Activated CD4-positive, alpha-beta T cell treated with anti-CD3 and anti-CD28 coated beads, Interleukin-2, amount 10 ng/mL, durations not matched to agents 24 days and 14 days (primary cell): Measurements from ENCODE around the gene PTGR1. TPM values are rescaled to one million over a fixed set of nuclear protein-coding genes. Genes with fewer than 3 reads are reported as not detected.
A peak's percentile ranks its signal among the peaks of the same experiment; 100 is the strongest.

Experiments
- DNase-seq: peaks from one replicate; pipeline ENCODE4 v3.0.0; 2022
- H3K27ac Mint-ChIP-seq: one replicate; pipeline ENCODE4 v1.8.0; 2022; ENCODE audit warnings: mild to moderate bottlenecking, mixed read lengths
- H3K27me3 Mint-ChIP-seq: one replicate; pipeline ENCODE4 v1.8.0; 2022; ENCODE audit warnings: mixed read lengths
- H3K36me3 Mint-ChIP-seq: one replicate; pipeline ENCODE4 v1.8.0; 2022; ENCODE audit warnings: low read depth, mild to moderate bottlenecking, mixed read lengths
- H3K4me1 Mint-ChIP-seq: one replicate; pipeline ENCODE4 v1.8.0; 2021; ENCODE audit warnings: mixed read lengths
- H3K4me3 Mint-ChIP-seq: one replicate; pipeline ENCODE4 v1.8.0; 2022; ENCODE audit warnings: mild to moderate bottlenecking, moderate library complexity, mixed read lengths
- H3K9me3 Mint-ChIP-seq: one replicate; pipeline ENCODE4 v1.8.0; 2021; ENCODE audit warnings: mixed read lengths
- intact Hi-C: fragments of 100-400 bp; cut with micrococcal nuclease; formaldehyde crosslinking; loops from one replicate; pipeline ENCODE4 v1.15.1; 2023
- total RNA-seq: library from RNA; stranded (reverse); gene quantifications from 2 replicates; pipeline ENCODE4 v1.2.3, GENCODE V29; 2022

Gene PTGR1
- total RNA-seq, 1 donor from 2014 or later, result 1.7 TPM

DNA sequence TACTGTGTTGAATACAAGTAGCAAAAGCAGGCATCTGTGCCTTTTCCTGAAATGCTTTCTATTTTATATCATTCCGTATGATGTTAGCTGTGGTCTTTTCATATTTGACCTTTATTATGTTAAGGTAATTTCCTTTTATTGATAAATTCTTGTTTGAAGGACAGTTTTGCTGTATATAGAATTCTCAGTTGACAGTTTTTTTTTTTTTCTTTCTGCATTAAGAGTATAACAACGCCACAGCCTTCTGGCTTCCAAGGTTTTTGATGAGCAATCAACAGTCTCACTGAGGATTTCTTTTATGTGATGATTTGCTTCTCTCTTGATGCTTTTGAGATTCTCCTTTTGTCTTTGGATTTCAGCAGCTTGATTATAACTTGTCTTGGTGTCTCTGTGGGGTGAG, 50.8 kb downstream of the PTGR1 start:
- no peak overlapping the region for H3K4me3 Mint-ChIP-seq
- intact Hi-C loops, result no loop called here
- peaks cover 7% of the 10 kb centered on the region for H3K36me3 Mint-ChIP-seq
- peaks cover 31% of the 10 kb centered on the region for H3K9me3 Mint-ChIP-seq
- H3K4me1 Mint-ChIP-seq, result no peaks in the 10 kb centered on the region
- no peak overlapping the region for H3K27ac Mint-ChIP-seq
- no peak for DNase-seq
- no peaks in the 10 kb centered on the region for H3K27me3 Mint-ChIP-seq

DNA sequence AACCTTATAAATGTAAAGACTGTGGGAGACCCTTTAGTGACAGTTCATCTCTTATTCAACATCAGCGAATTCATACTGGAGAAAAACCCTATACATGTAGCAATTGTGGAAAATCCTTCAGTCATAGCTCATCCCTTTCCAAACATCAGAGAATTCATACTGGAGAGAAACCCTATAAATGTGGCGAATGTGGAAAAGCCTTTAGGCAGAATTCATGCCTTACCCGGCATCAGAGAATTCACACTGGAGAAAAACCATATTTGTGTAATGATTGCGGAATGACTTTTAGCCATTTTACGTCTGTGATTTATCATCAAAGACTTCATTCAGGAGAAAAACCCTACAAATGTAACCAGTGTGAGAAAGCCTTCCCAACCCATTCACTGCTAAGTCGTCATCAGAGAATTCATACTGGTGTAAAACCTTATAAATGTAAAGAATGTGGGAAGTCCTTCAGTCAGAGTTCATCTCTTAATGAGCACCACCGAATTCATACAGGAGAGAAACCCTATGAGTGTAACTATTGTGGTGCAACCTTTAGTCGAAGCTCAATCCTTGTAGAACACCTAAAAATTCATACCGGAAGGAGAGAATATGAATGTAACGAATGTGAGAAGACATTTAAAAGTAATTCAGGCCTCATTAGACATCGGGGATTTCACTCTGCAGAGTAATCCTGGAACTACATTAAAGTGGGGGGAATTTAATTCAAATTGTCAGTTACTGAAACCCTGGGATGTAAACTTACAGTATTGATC, 56.8 kb downstream of the PTGR1 start:
- Mint-ChIP-seq H3K4me1 (no peaks in the 10 kb centered on the region), H3K27ac (no peak overlapping the region), H3K9me3 (peaks cover 34% of the 10 kb centered on the region), H3K4me3 (no peak overlapping the region), H3K36me3 (peaks cover 31% of the 10 kb centered on the region), H3K27me3 (no peaks in the 10 kb centered on the region)
- intact Hi-C loops, result no loop called here
- no peak for DNase-seq

DNA sequence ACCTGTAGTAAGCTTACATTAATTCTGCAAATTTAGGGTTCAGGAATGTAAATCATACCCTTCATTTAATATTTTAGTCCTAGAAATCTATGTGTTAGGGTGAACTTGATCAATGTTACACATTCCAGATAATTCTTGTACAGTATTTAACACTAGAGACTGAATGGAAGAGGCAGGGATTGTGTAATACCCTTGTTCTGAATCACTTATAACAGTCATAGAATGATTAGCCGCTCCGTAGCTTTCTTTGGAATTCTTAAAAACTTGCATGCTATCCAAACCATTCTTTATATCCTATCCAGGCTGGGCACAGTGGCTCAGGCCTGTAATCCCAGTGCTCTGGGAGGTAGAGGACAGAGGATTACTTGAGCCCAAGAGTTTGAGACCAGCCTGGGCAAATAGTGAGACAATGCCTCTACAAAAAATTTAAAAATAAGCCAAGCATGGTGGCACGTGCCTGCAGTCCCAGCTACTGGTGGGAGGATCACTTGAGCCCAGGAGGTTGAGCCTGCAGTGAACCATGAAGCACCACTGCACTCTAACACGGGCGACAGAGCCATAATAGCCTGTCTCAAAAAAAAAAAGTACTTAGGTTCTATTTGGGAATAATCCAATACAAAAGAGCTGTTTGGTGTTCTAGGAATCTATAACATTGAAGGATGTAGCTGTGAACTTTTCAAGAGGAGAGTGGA, 66.2 kb downstream of the PTGR1 start:
- no peak for DNase-seq
- intact Hi-C loops, result no loop called here
- Mint-ChIP-seq H3K4me3 (no peak overlapping the region), H3K27me3 (no peaks in the 10 kb centered on the region), H3K36me3 (peaks cover 28% of the 10 kb centered on the region), H3K9me3 (peaks cover 4% of the 10 kb centered on the region), H3K27ac (no peak overlapping the region), H3K4me1 (no peaks in the 10 kb centered on the region)

- Mint-ChIP-seq H3K9me3 (peaks cover 4% of the 10 kb centered on the region), H3K4me1 (peaks cover 3% of the 10 kb centered on the region), H3K36me3 (peaks cover 21% of the 10 kb centered on the region), H3K27me3 (no peaks in the 10 kb centered on the region), H3K27ac (no peak overlapping the region), H3K4me3 (no peak overlapping the region)
- DNase-seq, result no peak
- intact Hi-C loops, result no loop called here
Measured at GRCh38 chr9:111531716-111532115, 67.7 kb downstream of the PTGR1 start.

- intact Hi-C loops, result no loop called here
- Mint-ChIP-seq H3K36me3 (peaks cover 14% of the 10 kb centered on the region), H3K9me3 (peaks cover 4% of the 10 kb centered on the region), H3K4me1 (peaks cover 14% of the 10 kb centered on the region), H3K27ac (no peak overlapping the region), H3K27me3 (no peaks in the 10 kb centered on the region), H3K4me3 (no peak overlapping the region)
- no peak for DNase-seq
Measured at GRCh38 chr9:111529787-111530186, 69.7 kb downstream of the PTGR1 start.

GRCh38 chr9:111527347-111527746, 72.1 kb downstream of the PTGR1 start:
- no peak overlapping the region for H3K4me3 Mint-ChIP-seq
- intact Hi-C loops, result no loop called here
- H3K27me3 Mint-ChIP-seq, result no peaks in the 10 kb centered on the region
- no peaks in the 10 kb centered on the region for H3K9me3 Mint-ChIP-seq
- DNase-seq, result peak; percentile 58
- H3K27ac Mint-ChIP-seq, result no peak overlapping the region
- H3K4me1 Mint-ChIP-seq, result peaks cover 14% of the 10 kb centered on the region
- peaks cover 6% of the 10 kb centered on the region for H3K36me3 Mint-ChIP-seq

DNA sequence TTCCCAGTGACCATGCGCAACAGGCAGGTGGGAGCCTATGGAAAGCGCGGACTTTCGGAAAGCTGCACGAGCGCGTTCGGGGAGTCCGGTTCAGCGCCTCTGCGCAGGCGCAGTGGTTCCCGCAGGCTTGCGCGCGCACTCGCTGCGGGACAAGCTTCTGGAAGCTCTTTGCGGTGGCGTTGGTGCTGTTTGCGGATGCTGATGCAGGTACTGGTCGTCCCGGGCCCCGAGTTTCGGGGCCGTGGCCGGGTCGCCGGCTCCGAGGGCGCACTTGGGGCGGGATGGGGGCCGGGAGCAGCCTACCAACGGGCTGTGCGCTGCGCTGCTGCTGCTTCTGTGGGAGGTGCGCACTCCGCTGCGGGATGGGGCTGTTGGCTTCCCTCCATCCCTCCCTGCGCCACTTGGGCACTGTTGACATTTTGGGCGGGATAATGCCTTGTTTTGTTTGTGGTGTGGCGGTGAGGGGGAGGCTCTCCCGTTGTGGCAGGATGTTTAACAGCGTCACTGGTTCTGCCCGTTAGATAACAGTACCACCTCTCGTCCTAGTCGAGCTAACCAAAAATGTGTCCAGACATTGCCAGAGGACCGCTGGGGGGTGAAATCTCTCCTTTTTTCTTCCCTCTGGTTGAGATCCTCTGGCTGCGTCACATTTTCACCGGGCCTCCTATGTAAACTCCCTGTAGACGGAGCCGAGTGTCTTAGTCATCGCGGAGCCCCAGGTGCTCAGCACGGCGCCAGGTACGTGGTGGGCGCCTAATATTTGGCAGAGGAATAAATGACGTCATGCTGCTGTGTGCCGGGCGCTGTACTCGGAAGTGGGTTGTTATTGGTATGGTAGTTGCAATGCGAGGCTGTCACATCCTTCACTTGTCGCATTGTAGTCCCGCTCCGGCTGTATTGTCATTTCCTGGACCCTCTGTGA, 74.1 kb downstream of the PTGR1 start, which contains the start of gene ZNF483:
Gene ZNF483 (plus strand): TSS at position 124 of the 922 bp plus-strand sequence. CDS start 2,217 bp downstream, outside the sequence.
- peak within 1 kb of the TSS; percentile 81 for H3K27ac Mint-ChIP-seq
- H3K36me3 Mint-ChIP-seq, result peaks cover 3% of the 10 kb centered on the region
- H3K4me3 Mint-ChIP-seq, result peak within 1 kb of the TSS; percentile 88
- H3K9me3 Mint-ChIP-seq, result no peaks in the 10 kb centered on the region
- peaks cover 14% of the 10 kb centered on the region for H3K4me1 Mint-ChIP-seq
- no peaks in the 10 kb centered on the region for H3K27me3 Mint-ChIP-seq
- intact Hi-C loops, result loop anchor here (1.0 kb wide), 1 partner anchor 41 kb away; the partner anchor contains the start of gene ECPAS
- peak; percentile 91 for DNase-seq

DNA sequence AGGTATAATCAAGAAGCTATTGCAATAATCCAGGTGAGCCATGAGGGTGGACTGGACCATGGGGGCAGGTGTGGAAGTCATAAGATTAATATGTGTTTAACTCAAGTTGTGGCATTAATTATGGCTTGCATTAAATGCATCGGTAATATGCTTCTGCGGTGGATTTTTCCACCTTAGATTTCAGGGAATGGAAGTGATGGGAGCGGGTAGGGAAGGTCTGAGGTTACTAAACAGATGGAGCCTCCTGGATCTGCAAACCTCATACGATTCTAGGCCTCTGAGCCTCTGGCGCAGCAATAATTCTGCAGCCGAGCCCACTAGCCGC, 74.8 kb downstream of the PTGR1 start:
- Mint-ChIP-seq H3K4me1 (peaks cover 14% of the 10 kb centered on the region), H3K4me3 (peak overlapping the region; percentile 88), H3K27me3 (no peaks in the 10 kb centered on the region), H3K36me3 (peaks cover 3% of the 10 kb centered on the region), H3K27ac (no peak overlapping the region), H3K9me3 (peaks cover 3% of the 10 kb centered on the region)
- intact Hi-C loops, result loop anchor here (1.0 kb wide), 1 partner anchor 40 kb away; the partner anchor contains the start of gene ECPAS
- no peak for DNase-seq

DNA sequence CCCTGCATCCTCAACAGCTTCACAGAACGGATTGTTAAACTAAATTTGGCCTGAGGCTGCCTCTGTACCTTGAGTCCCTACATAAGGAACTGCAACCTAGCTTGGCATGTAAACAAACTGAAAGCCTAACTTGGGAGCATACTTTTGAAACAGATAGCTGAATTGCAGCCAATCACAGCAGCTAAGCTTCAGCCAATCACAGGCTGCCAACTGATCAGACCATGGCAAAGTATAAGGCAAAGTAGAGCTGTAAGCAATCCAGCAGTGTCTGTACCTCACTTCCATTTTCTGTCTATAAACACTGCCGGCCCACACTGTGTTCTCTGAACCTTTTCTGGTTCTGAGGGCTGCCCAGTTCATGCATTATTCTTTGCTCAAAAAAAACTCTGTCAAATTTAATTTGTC, 83.4 kb downstream of the PTGR1 start:
- DNase-seq, result no peak
- peaks cover 3% of the 10 kb centered on the region for H3K9me3 Mint-ChIP-seq
- intact Hi-C loops, result no loop called here
- no peaks in the 10 kb centered on the region for H3K36me3 Mint-ChIP-seq
- no peaks in the 10 kb centered on the region for H3K4me1 Mint-ChIP-seq
- no peak overlapping the region for H3K27ac Mint-ChIP-seq
- H3K27me3 Mint-ChIP-seq, result no peaks in the 10 kb centered on the region
- H3K4me3 Mint-ChIP-seq, result no peak overlapping the region

GRCh38 chr9:111514967-111515366, 84.5 kb downstream of the PTGR1 start:
- Mint-ChIP-seq H3K4me3 (no peak overlapping the region), H3K4me1 (no peaks in the 10 kb centered on the region), H3K9me3 (peaks cover 4% of the 10 kb centered on the region), H3K36me3 (no peaks in the 10 kb centered on the region), H3K27me3 (no peaks in the 10 kb centered on the region), H3K27ac (no peak overlapping the region)
- intact Hi-C loops, result no loop called here
- no peak for DNase-seq

Other genes starting within 250 kb of the PTGR1 start
- gene ECPAS, start 115.3 kb downstream of the PTGR1 start, total RNA-seq, result 102 and 117 TPM in 2 replicates
- gene ZNF483, start 74.5 kb downstream of the PTGR1 start, total RNA-seq, result 1.8 and 2.2 TPM in 2 replicates
- gene DNAJC25, start 31.7 kb upstream of the PTGR1 start, total RNA-seq, result 7.1 and 7.5 TPM in 2 replicates
- gene GNG10, start 62.0 kb upstream of the PTGR1 start, total RNA-seq, result 30.9 and 31.7 TPM in 2 replicates
- not detected in 2 replicates for gene SHOC1, start 195.3 kb upstream of the PTGR1 start, total RNA-seq